GM04504 (cell line): ENCODE results near the gene PLS3.
"Not testable (repeated sequence)": the region's sequence is repeated elsewhere in the genome, so short reads cannot be mapped to it uniquely, and the experiment has no call there.

Source experiments
- DNase-seq: peaks from one replicate; pipeline ENCODE4 v3.0.0-alpha.2; 2012; ENCODE audit warnings: low read depth

The PLS3 gene

GRCh38 chrX:115606861-115607260 is 45.9 kb downstream of the PLS3 start:
- DNase-seq: no peak

- no peak for DNase-seq
Observed at GRCh38 chrX:115609621-115610020, 48.6 kb downstream of the PLS3 start.

GRCh38 chrX:115616943-115617563 is 56.1 kb downstream of the PLS3 start:
- DNase-seq: peak; percentile 26

- no peak for DNase-seq
Observed at GRCh38 chrX:115622534-115622933, 61.6 kb downstream of the PLS3 start.

- no peak for DNase-seq
Observed at GRCh38 chrX:115624916-115625315, 63.9 kb downstream of the PLS3 start.

GRCh38 chrX:115625572-115626301 is 64.8 kb downstream of the PLS3 start:
- DNase-seq: no peak

- no peak for DNase-seq
Observed at GRCh38 chrX:115630204-115630603, 69.2 kb downstream of the PLS3 start.

GRCh38 chrX:115632455-115632854 is 71.5 kb downstream of the PLS3 start:
- DNase-seq: no peak

- DNase-seq: not testable (repeated sequence)
Observed at GRCh38 chrX:115633397-115633796, 72.4 kb downstream of the PLS3 start.

GRCh38 chrX:115639334-115639880 is 78.4 kb downstream of the PLS3 start:
- DNase-seq: no peak

GRCh38 chrX:115642311-115642710 is 81.3 kb downstream of the PLS3 start:
- DNase-seq: no peak

GRCh38 chrX:115642895-115643530 is 82.0 kb downstream of the PLS3 start:
- DNase-seq: peak; percentile 64

- DNase-seq: not testable (repeated sequence)
Observed at GRCh38 chrX:115644397-115644796, 83.4 kb downstream of the PLS3 start.

GRCh38 chrX:115649461-115650063 is 88.6 kb downstream of the PLS3 start:
- DNase-seq: no peak

GRCh38 chrX:115650449-115650848 is 89.5 kb downstream of the PLS3 start:
- no peak for DNase-seq

GRCh38 chrX:115650916-115651315 is 89.9 kb downstream of the PLS3 start:
- peak; percentile 37 for DNase-seq

- no peak for DNase-seq
Observed at GRCh38 chrX:115652221-115652620, 91.2 kb downstream of the PLS3 start.

- no peak for DNase-seq
Observed at GRCh38 chrX:115665122-115665521, 104.1 kb downstream of the PLS3 start.

GRCh38 chrX:115679460-115679859 is 118.5 kb downstream of the PLS3 start:
- DNase-seq: no peak

GRCh38 chrX:115687595-115687994 is 126.6 kb downstream of the PLS3 start:
- DNase-seq: no peak

GRCh38 chrX:115689931-115690330 is 129.0 kb downstream of the PLS3 start:
- DNase-seq: no peak

GRCh38 chrX:115690511-115691216 is 129.7 kb downstream of the PLS3 start:
- peak; percentile 57 for DNase-seq
